Middle frontal gyrus (tissue), 1 donor: Measurements from ENCODE around the gene CHST15.

Experiments
- DNase-seq: peaks from one replicate; pipeline ENCODE4 v3.0.0-alpha.2; 2015; ENCODE audit warnings: low spot score; ENCODE audit errors: extremely low spot score

Gene CHST15

GRCh38 chr10:124083047-124083739 is 10.2 kb downstream of the CHST15 start:
- DNase-seq, result no peak

GRCh38 chr10:124082555-124082954 is 10.8 kb downstream of the CHST15 start:
- no peak for DNase-seq

- no peak for DNase-seq
Measured at GRCh38 chr10:124081547-124082140, 11.8 kb downstream of the CHST15 start.

GRCh38 chr10:124079864-124080263 is 13.5 kb downstream of the CHST15 start:
- no peak for DNase-seq

GRCh38 chr10:124078714-124079113 is 14.7 kb downstream of the CHST15 start:
- no peak for DNase-seq

GRCh38 chr10:124078028-124078427 is 15.4 kb downstream of the CHST15 start:
- no peak for DNase-seq

- no peak for DNase-seq
Measured at GRCh38 chr10:124077208-124077993, 16.0 kb downstream of the CHST15 start.

- no peak for DNase-seq
Measured at GRCh38 chr10:124076148-124076733, 17.2 kb downstream of the CHST15 start.

- DNase-seq, result no peak
Measured at GRCh38 chr10:124075231-124075955, 18.0 kb downstream of the CHST15 start.

GRCh38 chr10:124074501-124075109 is 18.8 kb downstream of the CHST15 start:
- DNase-seq, result no peak

- no peak for DNase-seq
Measured at GRCh38 chr10:124073978-124074377, 19.4 kb downstream of the CHST15 start.

- DNase-seq, result no peak
Measured at GRCh38 chr10:124072541-124072940, 20.9 kb downstream of the CHST15 start.

- no peak for DNase-seq
Measured at GRCh38 chr10:124072106-124072505, 21.3 kb downstream of the CHST15 start.

- DNase-seq, result no peak
Measured at GRCh38 chr10:124071141-124071540, 22.3 kb downstream of the CHST15 start.

- DNase-seq, result no peak
Measured at GRCh38 chr10:124070666-124071065, 22.7 kb downstream of the CHST15 start.

GRCh38 chr10:124069341-124070264 is 23.8 kb downstream of the CHST15 start:
- DNase-seq, result no peak

GRCh38 chr10:124068929-124069328 is 24.5 kb downstream of the CHST15 start:
- DNase-seq, result no peak

- DNase-seq, result no peak
Measured at GRCh38 chr10:124067825-124068400, 25.5 kb downstream of the CHST15 start.
